Tibial nerve (tissue), 4 donors: Measurements from ENCODE around the gene OVCH1.

Experiments used
- EP300 ChIP-seq, 2 donors: sonication (generic); formaldehyde crosslinking; IDR thresholded peaks; one replicate each; pipeline ENCODE4 v1.6.1; 2017; ENCODE audit warnings: antibody characterized with exemption in 2 of 2, mild to moderate bottlenecking in 1 of 2
- POLR2A ChIP-seq, 2 donors: fragments of 450-650 bp; IDR thresholded peaks; one replicate each; pipeline ENCODE4 v1.6.1; 2017; ENCODE audit warnings: antibody characterized with exemption in 2 of 2, mild to moderate bottlenecking in 2 of 2, moderate library complexity in 2 of 2
- TF ChIP-seq, protein P1 (sequence below), 5 experiments: fragments of 200-600 bp in 3 of 5; fragments of 450-650 bp in 2 of 5; sonication (generic) in 3 of 5; IDR thresholded peaks; one replicate each; pipeline ENCODE4 v1.5.1; 2016 to 2019; ENCODE audit warnings: antibody characterized with exemption in 5 of 5, mild to moderate bottlenecking in 3 of 5, moderate library complexity in 2 of 5

DNA sequence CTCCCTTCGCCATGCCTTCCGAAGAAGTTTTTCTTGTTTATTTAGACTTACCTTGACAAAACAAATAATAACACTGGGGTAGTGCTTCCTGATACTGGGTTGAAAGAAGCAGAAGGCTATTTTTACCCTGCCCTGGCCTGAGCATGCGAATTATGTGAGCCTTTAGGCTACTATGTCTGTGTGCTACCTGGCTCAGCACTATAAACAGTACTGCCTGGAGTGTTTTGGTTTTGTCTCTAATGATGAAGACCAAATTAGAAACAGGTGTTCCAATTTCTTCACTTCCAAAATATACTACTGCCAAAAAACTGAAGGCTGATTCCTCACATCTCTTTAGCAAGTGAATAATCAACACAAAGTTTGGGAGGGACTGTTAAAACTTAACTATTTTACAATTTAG, 7.6 kb upstream of the OVCH1 start:
- no peak for TF ChIP-seq POLR2A (IDR thresholded peaks at IDR 0.05)
- TF ChIP-seq EP300 (IDR thresholded peaks at IDR 0.05): no peak
- TF ChIP-seq, protein P1, sequence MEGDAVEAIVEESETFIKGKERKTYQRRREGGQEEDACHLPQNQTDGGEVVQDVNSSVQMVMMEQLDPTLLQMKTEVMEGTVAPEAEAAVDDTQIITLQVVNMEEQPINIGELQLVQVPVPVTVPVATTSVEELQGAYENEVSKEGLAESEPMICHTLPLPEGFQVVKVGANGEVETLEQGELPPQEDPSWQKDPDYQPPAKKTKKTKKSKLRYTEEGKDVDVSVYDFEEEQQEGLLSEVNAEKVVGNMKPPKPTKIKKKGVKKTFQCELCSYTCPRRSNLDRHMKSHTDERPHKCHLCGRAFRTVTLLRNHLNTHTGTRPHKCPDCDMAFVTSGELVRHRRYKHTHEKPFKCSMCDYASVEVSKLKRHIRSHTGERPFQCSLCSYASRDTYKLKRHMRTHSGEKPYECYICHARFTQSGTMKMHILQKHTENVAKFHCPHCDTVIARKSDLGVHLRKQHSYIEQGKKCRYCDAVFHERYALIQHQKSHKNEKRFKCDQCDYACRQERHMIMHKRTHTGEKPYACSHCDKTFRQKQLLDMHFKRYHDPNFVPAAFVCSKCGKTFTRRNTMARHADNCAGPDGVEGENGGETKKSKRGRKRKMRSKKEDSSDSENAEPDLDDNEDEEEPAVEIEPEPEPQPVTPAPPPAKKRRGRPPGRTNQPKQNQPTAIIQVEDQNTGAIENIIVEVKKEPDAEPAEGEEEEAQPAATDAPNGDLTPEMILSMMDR (IDR thresholded peaks at IDR 0.05): no peak
